Stimulated activated naive CD8-positive, alpha-beta T cell treated with anti-CD3 and anti-CD28 coated beads, Interleukin-15, Interleukin-2, amounts not matched to agents 100 U/mL and 50 U/mL, for 24 hours (primary cell): ENCODE results near the gene CBLN2.

Experiments
- ATAC-seq: fragments of 150-1000 bp; cut with Tn5 transposase; one replicate; pipeline ENCODE4 v1.10.0; 2021
- DNase-seq: peaks from one replicate; pipeline ENCODE4 v3.0.0; 2021

Gene CBLN2

GRCh38 chr18:72544092-72544886, at the start of gene CBLN2:
TSS of gene CBLN2 (minus strand) at chr18:72544342. CDS start at chr18:72542160, 2,182 bp downstream.
- ATAC-seq, result peak; percentile 71
- DNase-seq, result peak; percentile 59

- no peak for ATAC-seq
- no peak for DNase-seq
These were observed 44.2 kb upstream of the CBLN2 start for GRCh38 chr18:72588360-72588759.

DNA sequence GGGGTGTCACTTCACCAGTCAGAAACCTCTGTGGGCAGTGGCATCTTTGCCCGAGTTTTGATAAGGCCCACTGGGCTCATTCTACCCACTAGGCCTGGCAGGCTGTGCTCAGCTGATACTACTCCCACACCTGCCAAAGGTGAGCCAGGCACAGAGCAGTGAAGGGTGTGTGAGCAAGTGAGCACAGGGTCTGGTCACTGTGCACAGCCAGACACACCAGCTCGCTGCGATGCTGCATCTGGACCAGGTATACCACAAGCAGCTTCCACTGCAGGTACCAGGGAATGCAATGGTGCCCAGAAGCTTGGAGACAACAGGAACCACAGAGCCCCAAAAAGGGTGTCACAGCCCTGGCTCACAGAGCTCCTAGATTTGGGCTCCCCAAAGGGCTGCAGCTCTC, 40.6 kb upstream of the CBLN2 start:
- ATAC-seq, result no peak
- no peak for DNase-seq

- DNase-seq (no peak), ATAC-seq (no peak)
These were observed 37.8 kb upstream of the CBLN2 start for GRCh38 chr18:72581976-72582375.

DNA sequence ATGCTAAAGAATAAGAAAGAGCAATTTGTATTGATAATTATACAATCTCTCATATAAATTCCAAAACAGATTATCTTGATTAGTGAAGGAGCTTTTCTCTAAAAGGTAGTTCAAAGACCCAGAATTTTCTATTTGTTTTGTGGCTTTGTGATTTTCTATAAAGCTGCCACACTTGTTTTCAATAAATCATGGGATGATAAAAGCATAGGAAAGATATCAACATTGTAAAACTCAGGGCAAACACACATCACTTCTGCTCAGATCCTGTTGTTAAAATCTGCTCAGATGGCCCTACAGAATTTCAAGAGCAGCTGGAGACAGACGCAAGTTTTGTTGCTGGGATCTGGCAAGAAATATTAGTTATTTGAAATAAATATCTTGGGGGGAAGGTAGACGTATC, 28.8 kb upstream of the CBLN2 start:
- DNase-seq, result no peak
- no peak for ATAC-seq

DNA sequence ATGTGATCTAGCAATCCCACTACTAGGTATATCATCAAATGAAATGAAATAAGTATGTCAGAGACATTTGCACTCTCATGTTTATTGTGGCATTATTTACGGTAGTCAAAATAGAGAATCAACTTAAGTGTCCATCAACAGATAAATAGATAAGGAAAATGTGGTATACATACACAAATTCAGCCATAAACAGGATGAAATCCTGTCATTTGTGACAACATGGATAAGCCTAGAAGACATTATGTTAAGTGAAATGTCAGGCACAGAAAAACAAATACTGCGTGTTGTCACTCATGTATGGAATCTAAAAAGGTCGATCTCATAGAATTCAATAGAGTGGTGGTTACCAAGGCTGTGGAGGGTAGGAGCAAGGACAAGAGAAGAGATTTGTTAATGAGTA, 22.1 kb upstream of the CBLN2 start:
- ATAC-seq, result no peak

DNA sequence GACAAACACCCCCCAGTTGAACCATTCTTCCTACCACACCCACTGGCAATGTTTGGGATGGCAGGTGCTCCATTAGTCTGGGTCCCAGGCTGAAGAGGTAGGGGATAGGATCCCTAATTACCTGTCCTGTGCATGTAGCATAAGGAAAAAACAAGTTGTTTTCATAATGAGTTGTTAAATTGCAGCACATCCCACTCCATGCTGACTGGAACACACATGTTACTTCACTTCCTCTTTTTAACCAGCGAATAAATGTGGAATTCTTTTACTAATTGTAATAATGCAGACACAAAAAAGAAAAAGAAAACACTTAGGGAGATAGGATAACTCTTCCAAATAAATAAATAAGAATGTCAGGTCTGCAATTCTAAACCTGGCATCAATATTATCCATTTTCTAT, 11.8 kb upstream of the CBLN2 start:
- no peak for DNase-seq
- no peak for ATAC-seq

More for the DNA sequence above, 22.1 kb upstream of the CBLN2 start:
- DNase-seq, result no peak

GRCh38 chr18:72555101-72555500, 11.0 kb upstream of the CBLN2 start:
- no peak for DNase-seq

GRCh38 chr18:72543357-72544055, 636 bp downstream of the CBLN2 start:
- DNase-seq (no peak), ATAC-seq (no peak)

More at GRCh38 chr18:72555101-72555500, 11.0 kb upstream of the CBLN2 start:
- ATAC-seq, result no peak

- no peak for ATAC-seq
- no peak for DNase-seq
These were observed 1.2 kb downstream of the CBLN2 start for GRCh38 chr18:72542984-72543356.

DNA sequence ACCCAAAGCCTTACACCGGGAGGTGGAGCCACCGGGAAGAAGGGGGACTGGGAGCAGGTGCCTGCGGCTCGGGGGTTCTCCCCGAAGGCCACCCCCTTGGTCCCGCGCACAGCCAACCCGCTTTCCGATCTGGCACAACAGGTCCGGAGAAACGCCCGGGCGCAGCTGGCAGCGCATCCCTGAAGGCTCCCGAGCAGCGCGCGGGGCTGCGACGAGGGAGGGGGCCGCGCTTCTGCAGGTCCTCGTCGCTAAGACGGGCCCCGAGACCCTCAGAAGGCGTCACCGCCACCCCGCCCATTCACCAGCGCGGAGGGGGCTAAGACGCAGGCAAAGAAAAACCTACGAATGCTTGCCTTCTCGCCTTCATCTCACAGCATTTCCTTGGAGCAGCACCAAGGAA, 1.8 kb downstream of the CBLN2 start:
- DNase-seq, result no peak
- ATAC-seq, result no peak

GRCh38 chr18:72541871-72542332, 2.2 kb downstream of the CBLN2 start:
- peak; percentile 24 for ATAC-seq
- no peak for DNase-seq

DNA sequence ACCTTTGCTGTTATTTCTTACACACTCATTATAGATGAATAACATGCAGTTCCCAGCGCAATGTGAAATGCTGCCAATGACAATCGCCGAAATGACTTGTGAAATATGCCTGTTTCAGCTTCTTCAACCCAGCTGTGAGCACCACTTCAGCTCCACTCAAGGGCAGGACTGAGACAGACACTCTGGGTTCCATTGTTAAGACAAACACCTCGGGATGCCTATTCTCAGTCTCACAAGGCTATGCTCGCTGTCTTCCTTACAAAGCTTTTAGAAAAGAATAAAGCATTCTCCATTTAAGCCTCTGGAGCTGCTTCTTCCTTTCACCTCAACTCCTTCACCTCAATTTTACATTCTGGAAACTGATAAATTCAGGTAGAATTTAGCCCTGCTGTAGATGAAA, 4.2 kb downstream of the CBLN2 start:
- DNase-seq (no peak), ATAC-seq (no peak)

- ATAC-seq (no peak), DNase-seq (no peak)
These were observed 13.5 kb downstream of the CBLN2 start for GRCh38 chr18:72530622-72531021.

DNA sequence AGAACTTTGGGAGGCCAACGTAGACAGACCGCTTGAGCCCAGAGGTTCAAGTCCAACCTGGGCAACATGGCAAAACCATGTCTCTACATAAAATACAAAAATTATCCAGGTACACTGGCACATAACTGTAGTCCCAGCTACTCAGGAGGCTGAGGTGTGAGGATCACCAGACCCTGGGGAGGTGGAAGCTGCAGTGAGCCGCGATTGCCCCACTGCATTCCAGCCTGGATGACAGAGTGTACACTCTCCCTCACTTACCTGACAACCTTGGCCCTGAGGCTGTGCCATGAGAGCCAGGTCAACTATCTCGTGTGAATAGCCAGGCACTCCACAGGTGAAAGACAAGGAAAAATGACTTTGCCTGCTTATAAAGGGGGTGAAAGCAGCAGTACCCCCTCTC, 39.3 kb downstream of the CBLN2 start:
- DNase-seq (no peak), ATAC-seq (no peak)

GRCh38 chr18:72502671-72503431, 41.3 kb downstream of the CBLN2 start:
- no peak for ATAC-seq
- no peak for DNase-seq

- DNase-seq, result no peak
- ATAC-seq, result no peak
These were observed 51.6 kb downstream of the CBLN2 start for GRCh38 chr18:72492497-72492896.
